K562 (cell line): ENCODE measurements around the gene ZNHIT2. TPM values are rescaled to one million over a fixed set of nuclear protein-coding genes. Genes with fewer than 3 reads are reported as not detected.
A peak's percentile ranks its signal among the peaks of the same experiment; 100 is the strongest.

Source experiments
- DIDO1 ChIP-seq: fragments of 450-650 bp; IDR thresholded peaks from 2 replicates; pipeline ENCODE4 v1.6.1; 2016; ENCODE audit warnings: low read depth, missing biosample characterization, missing genetic modification characterization
- EGR1 ChIP-seq: fragments of 450-650 bp; conservative IDR thresholded peaks from 2 replicates; pipeline ENCODE4 v1.6.1; 2017; ENCODE audit warnings: mild to moderate bottlenecking
- EP400 ChIP-seq: fragments of 450-650 bp; IDR thresholded peaks from 2 replicates; pipeline ENCODE4 v1.6.1; 2017; ENCODE audit warnings: antibody characterized with exemption, mild to moderate bottlenecking, moderate library complexity
- FOS ChIP-seq: IDR thresholded peaks from 3 replicates; pipeline ENCODE4 v1.6.1; 2011; ENCODE audit not compliant: insufficient read length; ENCODE audit errors: extremely low read depth
- HSF4 ChIP-seq: fragments of 250-450 bp; sonication (Bioruptor Pico); IDR thresholded peaks from 2 replicates; pipeline ENCODE4 v2.1.2; 2022; ENCODE audit warnings: mild to moderate bottlenecking, moderate library complexity, borderline replicate concordance
- ILF3 ChIP-seq: fragments of 450-650 bp; IDR thresholded peaks from 2 replicates; pipeline ENCODE4 v1.6.1; 2018; ENCODE audit warnings: antibody characterized with exemption, mild to moderate bottlenecking, moderate library complexity, borderline replicate concordance
- MBD2 ChIP-seq: sonication (generic); IDR thresholded peaks from 2 replicates; pipeline ENCODE4 v1.6.1; 2016; ENCODE audit warnings: low read depth, borderline replicate concordance
- POLR2A ChIP-seq: fragments of 450-650 bp; conservative IDR thresholded peaks from 2 replicates; pipeline ENCODE4 v1.6.1; 2016
- U2AF1 ChIP-seq: fragments of 200-400 bp; formaldehyde crosslinking; optimal IDR thresholded peaks from 2 replicates; pipeline ENCODE3; 2017; ENCODE audit warnings: mild to moderate bottlenecking, low read depth, low read length, moderate library complexity
- ZBTB1 ChIP-seq: sonication (generic); formaldehyde crosslinking; IDR thresholded peaks from 2 replicates; pipeline ENCODE4 v1.8.1; 2023; ENCODE audit warnings: missing genetic modification reagents, low read depth, mild to moderate bottlenecking, borderline replicate concordance
- ZNF140 ChIP-seq: fragments of 250-450 bp; sonication (Bioruptor Pico); IDR thresholded peaks from 2 replicates; pipeline ENCODE4 v1.8.0; 2021; ENCODE audit warnings: moderate library complexity, mild to moderate bottlenecking, inconsistent platforms
- polyA plus RNA-seq, 8 experiments: library from polyadenylated mRNA; depleted of rRNA in 4 of 8; stranded (reverse) in 5 of 8; unstranded in 3 of 8; fragments of >200 nt; fragmentation: Nextera tagmentation in 2 of 8; fragmentation: Illumina TruSeq in 1 of 8; extraction: Ambion mirVana in 2 of 8; extraction: Trizol in 1 of 8; gene quantifications; 2 replicates each; pipeline versions ENCODE4 v1.2.1 to v1.2.3, GENCODE V29; 2011 to 2014; ENCODE audit warnings: inconsistent platforms in 1 of 8, missing spikeins in 1 of 8
- total RNA-seq, 7 experiments: library from RNA; depleted of rRNA in 6 of 7; stranded (reverse); fragments of >200 nt in 6 of 7; fragmentation: Illumina TruSeq in 2 of 7; extraction: Trizol in 2 of 7; gene quantifications; 2 replicates each; pipeline versions ENCODE4 v1.2.1 to v1.2.3, GENCODE V29; 2011 to 2021; ENCODE audit warnings: low replicate concordance in 1 of 7
- TF ChIP-seq, protein P1 (sequence below): sonication (generic); formaldehyde crosslinking; IDR thresholded peaks from 2 replicates; pipeline ENCODE4 v1.4.0; 2020; ENCODE audit warnings: mild to moderate bottlenecking, missing genetic modification reagents
- TF ChIP-seq, protein P2 (sequence below): fragments of 200-800 bp; sonication (Bioruptor generic); IDR thresholded peaks from 2 replicates; pipeline ENCODE4 v1.6.1; 2017; ENCODE audit warnings: missing genetic modification characterization, missing compliant biosample characterization
- TF ChIP-seq, protein P3 (sequence below): sonication (generic); formaldehyde crosslinking; IDR thresholded peaks from 2 replicates; pipeline ENCODE4 v1.8.0; 2022; ENCODE audit warnings: mild to moderate bottlenecking, missing genetic modification reagents
- TF ChIP-seq, protein P4 (sequence below): IDR thresholded peaks from 3 replicates; pipeline ENCODE4 v1.6.1; 2011; ENCODE audit warnings: borderline replicate concordance, mild to moderate bottlenecking, moderate library complexity; ENCODE audit not compliant: insufficient read length; ENCODE audit errors: extremely low read depth
- TF ChIP-seq, protein P5 (sequence below): sonication (generic); IDR thresholded peaks from 2 replicates; pipeline ENCODE4 v1.6.1; 2016
- TF ChIP-seq, protein P6 (sequence below): IDR thresholded peaks from 2 replicates; pipeline ENCODE4 v1.6.1; 2012; ENCODE audit warnings: low read depth, low read length, improper control_type of control experiment, borderline replicate concordance

ZNHIT2 gene
- total and polyA plus RNA-seq, 9 of the 15 experiments (the other 6 are each of a cell fraction or from before 2014, with no cell fraction given): 0.08 to 39.0 (median 2.5) TPM

DNA sequence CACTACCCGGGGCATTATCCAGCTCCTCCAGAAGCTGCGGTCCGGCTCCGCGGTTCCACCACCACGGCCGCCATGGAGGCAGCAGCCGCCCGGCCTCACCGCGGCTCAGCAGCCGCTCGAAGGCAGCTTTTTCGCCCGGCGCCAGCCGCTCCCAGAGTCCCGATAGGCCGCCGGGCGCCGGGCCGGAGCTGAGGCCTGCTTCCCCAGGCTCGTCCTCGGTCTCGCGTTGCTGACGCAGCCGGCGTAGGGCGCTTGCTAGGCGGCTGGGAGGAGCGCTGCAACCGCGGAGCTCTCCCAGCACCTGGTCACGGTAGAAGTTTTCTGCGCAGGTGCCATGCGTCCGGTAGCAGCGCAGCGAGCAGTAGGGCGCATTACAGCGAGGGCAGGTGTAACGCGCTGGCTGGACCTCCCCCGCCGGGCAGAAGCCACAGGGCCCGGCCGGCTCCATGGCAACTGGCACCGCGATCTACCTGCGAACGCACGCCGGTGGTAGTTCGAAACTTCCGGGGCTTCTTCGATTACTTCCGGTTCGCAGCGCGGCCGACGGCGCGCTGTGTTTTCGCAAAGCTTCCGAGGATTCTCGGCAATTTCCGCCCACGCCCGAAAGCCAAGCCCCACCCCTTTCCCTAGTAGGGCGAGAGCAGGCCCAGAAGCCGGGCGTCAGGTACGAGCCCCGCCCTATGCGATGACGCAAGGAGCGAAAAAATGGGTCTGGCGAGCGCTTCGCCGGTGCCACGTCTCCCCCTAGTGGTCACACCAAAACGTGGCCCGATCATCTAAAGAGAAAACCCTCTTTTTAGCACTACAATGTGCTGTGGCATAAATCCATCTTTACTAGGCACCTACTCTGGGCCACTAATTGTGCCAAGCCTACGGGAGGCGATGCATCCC, at the start of gene ZNHIT2 (continued):
- peak; percentile 91 for TF ChIP-seq EP400
- no peak for TF ChIP-seq ZNF140 (CRISPR knock-in tag)
- peak; percentile 92 for TF ChIP-seq POLR2A
- peak; percentile 91 for TF ChIP-seq EGR1
- TF ChIP-seq, protein P1, sequence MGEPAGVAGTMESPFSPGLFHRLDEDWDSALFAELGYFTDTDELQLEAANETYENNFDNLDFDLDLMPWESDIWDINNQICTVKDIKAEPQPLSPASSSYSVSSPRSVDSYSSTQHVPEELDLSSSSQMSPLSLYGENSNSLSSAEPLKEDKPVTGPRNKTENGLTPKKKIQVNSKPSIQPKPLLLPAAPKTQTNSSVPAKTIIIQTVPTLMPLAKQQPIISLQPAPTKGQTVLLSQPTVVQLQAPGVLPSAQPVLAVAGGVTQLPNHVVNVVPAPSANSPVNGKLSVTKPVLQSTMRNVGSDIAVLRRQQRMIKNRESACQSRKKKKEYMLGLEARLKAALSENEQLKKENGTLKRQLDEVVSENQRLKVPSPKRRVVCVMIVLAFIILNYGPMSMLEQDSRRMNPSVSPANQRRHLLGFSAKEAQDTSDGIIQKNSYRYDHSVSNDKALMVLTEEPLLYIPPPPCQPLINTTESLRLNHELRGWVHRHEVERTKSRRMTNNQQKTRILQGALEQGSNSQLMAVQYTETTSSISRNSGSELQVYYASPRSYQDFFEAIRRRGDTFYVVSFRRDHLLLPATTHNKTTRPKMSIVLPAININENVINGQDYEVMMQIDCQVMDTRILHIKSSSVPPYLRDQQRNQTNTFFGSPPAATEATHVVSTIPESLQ: no peak
- no peak for TF ChIP-seq ILF3
- peak; percentile 76 for TF ChIP-seq ZBTB1
- TF ChIP-seq, protein P2, sequence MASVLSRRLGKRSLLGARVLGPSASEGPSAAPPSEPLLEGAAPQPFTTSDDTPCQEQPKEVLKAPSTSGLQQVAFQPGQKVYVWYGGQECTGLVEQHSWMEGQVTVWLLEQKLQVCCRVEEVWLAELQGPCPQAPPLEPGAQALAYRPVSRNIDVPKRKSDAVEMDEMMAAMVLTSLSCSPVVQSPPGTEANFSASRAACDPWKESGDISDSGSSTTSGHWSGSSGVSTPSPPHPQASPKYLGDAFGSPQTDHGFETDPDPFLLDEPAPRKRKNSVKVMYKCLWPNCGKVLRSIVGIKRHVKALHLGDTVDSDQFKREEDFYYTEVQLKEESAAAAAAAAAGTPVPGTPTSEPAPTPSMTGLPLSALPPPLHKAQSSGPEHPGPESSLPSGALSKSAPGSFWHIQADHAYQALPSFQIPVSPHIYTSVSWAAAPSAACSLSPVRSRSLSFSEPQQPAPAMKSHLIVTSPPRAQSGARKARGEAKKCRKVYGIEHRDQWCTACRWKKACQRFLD (CRISPR knock-in tag): peak; percentile 92
- TF ChIP-seq, protein P3, sequence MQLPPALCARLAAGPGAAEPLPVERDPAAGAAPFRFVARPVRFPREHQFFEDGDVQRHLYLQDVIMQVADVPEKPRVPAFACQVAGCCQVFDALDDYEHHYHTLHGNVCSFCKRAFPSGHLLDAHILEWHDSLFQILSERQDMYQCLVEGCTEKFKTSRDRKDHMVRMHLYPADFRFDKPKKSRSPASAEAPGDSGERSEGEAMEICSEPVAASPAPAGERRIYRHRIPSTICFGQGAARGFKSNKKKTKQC: peak; percentile 91; the same call in 1 of the 2 replicates
- TF ChIP-seq, protein P4, sequence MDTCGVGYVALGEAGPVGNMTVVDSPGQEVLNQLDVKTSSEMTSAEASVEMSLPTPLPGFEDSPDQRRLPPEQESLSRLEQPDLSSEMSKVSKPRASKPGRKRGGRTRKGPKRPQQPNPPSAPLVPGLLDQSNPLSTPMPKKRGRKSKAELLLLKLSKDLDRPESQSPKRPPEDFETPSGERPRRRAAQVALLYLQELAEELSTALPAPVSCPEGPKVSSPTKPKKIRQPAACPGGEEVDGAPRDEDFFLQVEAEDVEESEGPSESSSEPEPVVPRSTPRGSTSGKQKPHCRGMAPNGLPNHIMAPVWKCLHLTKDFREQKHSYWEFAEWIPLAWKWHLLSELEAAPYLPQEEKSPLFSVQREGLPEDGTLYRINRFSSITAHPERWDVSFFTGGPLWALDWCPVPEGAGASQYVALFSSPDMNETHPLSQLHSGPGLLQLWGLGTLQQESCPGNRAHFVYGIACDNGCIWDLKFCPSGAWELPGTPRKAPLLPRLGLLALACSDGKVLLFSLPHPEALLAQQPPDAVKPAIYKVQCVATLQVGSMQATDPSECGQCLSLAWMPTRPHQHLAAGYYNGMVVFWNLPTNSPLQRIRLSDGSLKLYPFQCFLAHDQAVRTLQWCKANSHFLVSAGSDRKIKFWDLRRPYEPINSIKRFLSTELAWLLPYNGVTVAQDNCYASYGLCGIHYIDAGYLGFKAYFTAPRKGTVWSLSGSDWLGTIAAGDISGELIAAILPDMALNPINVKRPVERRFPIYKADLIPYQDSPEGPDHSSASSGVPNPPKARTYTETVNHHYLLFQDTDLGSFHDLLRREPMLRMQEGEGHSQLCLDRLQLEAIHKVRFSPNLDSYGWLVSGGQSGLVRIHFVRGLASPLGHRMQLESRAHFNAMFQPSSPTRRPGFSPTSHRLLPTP: no peak
- TF ChIP-seq, protein P5, sequence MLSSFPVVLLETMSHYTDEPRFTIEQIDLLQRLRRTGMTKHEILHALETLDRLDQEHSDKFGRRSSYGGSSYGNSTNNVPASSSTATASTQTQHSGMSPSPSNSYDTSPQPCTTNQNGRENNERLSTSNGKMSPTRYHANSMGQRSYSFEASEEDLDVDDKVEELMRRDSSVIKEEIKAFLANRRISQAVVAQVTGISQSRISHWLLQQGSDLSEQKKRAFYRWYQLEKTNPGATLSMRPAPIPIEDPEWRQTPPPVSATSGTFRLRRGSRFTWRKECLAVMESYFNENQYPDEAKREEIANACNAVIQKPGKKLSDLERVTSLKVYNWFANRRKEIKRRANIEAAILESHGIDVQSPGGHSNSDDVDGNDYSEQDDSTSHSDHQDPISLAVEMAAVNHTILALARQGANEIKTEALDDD: no peak
- TF ChIP-seq DIDO1: 0 out of 2 replicates have a peak, but pooled peaks have one; percentile 71
- TF ChIP-seq, protein P6, sequence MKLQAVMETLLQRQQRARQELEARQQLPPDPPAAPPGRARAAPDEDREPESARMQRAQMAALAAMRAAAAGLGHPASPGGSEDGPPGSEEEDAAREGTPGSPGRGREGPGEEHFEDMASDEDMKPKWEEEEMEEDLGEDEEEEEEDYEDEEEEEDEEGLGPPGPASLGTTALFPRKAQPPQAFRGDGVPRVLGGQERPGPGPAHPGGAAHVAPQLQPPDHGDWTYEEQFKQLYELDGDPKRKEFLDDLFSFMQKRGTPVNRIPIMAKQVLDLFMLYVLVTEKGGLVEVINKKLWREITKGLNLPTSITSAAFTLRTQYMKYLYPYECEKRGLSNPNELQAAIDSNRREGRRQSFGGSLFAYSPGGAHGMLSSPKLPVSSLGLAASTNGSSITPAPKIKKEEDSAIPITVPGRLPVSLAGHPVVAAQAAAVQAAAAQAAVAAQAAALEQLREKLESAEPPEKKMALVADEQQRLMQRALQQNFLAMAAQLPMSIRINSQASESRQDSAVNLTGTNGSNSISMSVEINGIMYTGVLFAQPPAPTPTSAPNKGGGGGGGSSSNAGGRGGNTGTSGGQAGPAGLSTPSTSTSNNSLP: no peak
- peak; percentile 51; the same call in 1 of the 2 replicates for TF ChIP-seq MBD2
- peak; percentile 97 for TF ChIP-seq U2AF1
- TF ChIP-seq HSF4 (CRISPR knock-in tag): no peak
- TF ChIP-seq FOS: no peak
